ENCODE measurements around the gene LIN7C. TPM values are rescaled to one million over a fixed set of nuclear protein-coding genes. Genes with fewer than 3 reads are reported as not detected.
"Not testable (repeated sequence)": the region's sequence is repeated elsewhere in the genome, so short reads cannot be mapped to it uniquely, and the experiment has no call there.

The LIN7C gene
- total RNA-seq, 2 experiments from 2014 or later, result 24.2 to 24.9 TPM

DNA sequence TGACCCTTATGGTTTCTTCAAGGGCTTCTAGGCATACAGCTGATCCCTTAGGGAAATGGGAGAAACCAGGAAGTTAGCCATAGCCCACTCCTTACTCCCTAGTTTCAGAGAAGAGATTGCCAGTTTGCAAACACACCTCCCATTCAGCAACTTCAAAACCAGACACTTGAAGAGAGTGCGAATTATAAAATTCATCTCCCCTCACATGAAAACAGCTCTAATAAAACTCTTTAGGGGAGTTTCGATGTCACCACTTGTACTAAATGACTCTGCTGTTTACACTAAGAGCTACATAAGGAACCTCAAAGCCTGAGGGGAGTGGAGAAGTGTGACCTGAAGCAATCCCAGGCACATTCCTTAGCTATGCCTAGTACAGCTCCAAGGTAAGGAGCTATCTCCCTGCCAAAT lies 42.3 kb downstream of the LIN7C start:
- no peaks in the 10 kb centered on the region for H3K9me3 Mint-ChIP-seq
- peaks cover 12% of the 10 kb centered on the region for H3K27me3 Mint-ChIP-seq
- no peaks in the 10 kb centered on the region for H3K36me3 Mint-ChIP-seq (ENCODE audit: low read depth)
- ChIA-PET POLR2A (no interaction called here), CTCF (no interaction called here)
- DNase-seq, result no peak
- no peaks in the 10 kb centered on the region for H3K4me1 Mint-ChIP-seq
- no peak overlapping the region for H3K27ac Mint-ChIP-seq
- H3K4me3 Mint-ChIP-seq, result no peak overlapping the region

DNA sequence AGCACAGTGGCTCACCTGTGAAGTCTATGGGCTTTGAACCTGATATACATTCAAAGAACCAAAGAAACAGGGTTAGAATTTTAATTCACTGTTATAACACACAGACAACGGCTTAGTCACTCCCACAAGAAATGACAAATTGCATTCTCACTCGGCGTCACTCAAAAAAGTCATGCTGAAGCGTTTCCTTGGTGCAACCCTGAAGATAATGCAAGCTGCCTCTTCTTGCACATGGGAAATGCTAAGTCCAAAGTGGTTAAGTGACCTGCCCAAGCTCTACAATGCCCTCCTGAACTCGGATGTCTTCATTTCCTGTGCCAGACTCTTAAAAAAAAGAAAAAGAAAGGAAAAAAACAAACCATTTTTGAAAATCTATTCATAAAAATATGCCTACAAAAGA lies 44.0 kb downstream of the LIN7C start:
- DNase-seq, result no peak
- Mint-ChIP-seq H3K9me3 (no peaks in the 10 kb centered on the region), H3K27me3 (peaks cover 7% of the 10 kb centered on the region), H3K36me3 (ENCODE audit: low read depth) (no peaks in the 10 kb centered on the region), H3K4me3 (no peak overlapping the region), H3K4me1 (no peaks in the 10 kb centered on the region), H3K27ac (no peak overlapping the region)
- CTCF ChIA-PET, result no interaction called here
- POLR2A ChIA-PET, result no interaction called here

DNA sequence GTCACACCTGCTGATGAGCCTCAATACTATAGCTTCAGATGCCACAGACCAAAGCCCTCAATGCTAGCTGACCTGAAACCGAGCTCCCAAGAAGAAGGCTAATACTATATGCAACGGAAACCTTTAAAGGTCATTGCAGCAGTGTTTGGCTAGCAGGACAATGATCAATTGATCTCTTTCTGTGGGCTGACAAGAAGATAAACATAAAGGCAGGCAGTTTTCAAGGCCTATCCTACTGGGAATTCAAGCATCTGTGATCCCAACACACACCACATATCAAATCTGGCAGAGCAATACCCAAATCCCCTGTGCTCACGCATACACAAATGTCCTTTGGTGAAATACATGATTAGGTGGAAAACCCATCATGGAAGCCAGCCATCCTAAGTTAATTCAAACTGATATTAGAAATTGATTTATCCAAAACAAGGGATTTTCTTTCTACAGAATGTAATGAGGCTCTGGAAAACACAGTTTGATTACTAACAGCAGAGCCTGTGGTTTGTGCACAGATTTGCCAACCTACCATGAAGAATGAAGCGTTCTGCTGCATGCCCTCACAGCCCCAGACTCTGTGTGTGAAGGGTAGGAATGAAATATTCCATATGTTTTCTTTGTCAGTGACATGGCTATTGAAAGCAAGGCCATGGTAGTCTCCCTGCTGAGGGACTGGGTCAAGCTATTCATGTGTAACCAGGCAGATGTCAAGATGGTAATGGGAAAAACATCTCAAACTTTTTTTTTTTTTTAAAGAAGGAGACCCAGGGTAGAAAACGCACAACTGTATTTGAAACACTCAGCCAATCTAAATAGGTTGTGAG lies 46.2 kb downstream of the LIN7C start:
- no peaks in the 10 kb centered on the region for H3K36me3 Mint-ChIP-seq (ENCODE audit: low read depth)
- DNase-seq, result no peak
- H3K4me1 Mint-ChIP-seq, result no peaks in the 10 kb centered on the region
- POLR2A ChIA-PET, result no interaction called here
- no peak overlapping the region for H3K4me3 Mint-ChIP-seq
- peaks cover 5% of the 10 kb centered on the region for H3K27me3 Mint-ChIP-seq
- H3K27ac Mint-ChIP-seq, result no peak overlapping the region
- CTCF ChIA-PET, result no interaction called here
- no peaks in the 10 kb centered on the region for H3K9me3 Mint-ChIP-seq

DNA sequence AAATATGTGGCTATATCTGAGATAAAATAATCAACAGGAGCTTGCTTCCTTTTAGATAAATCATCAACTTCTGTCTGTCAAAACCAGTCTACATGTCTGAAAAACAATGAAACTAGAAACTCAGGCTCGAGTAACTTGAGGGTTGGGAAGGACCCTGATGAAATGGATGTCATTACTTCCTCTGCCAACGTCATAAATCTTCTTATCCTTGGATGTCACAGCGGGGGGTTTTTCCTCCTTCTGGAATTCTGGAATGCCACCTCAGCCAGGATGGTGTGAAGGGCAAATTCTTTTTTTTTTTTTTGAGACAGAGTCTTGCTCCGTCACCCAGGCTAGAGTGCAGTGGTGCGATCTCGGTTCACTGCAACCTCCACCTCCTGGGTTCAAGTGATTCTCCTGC lies 47.4 kb downstream of the LIN7C start:
- POLR2A ChIA-PET, result no interaction called here
- Mint-ChIP-seq H3K27me3 (peaks cover 5% of the 10 kb centered on the region), H3K9me3 (no peaks in the 10 kb centered on the region), H3K4me3 (no peak overlapping the region), H3K4me1 (no peaks in the 10 kb centered on the region), H3K36me3 (ENCODE audit: low read depth) (no peaks in the 10 kb centered on the region), H3K27ac (no peak overlapping the region)
- no peak for DNase-seq
- CTCF ChIA-PET, result interaction anchor here (1.0 kb wide), 1 partner anchor 26 kb away, joined by 4 read pairs; no protein-coding TSS in a partner anchor

DNA sequence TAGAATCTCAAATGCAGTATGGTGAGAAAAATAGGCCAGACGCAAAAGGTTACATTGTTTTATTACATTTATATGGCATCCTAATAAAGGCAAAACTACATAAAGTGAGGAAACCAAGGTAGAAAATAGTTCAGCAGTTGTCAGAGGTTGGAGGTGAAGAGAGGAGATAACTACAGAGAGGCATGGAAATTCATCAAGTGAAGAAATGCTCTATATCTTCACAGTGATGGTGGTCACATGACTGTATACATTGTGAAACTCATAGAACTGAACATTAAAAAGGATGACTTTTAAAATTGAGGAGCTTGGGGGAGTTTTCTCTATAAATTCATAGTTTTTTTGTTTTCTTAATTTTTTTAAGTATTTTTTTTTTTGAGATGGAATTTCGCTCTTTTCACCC lies 48.4 kb downstream of the LIN7C start:
- POLR2A ChIA-PET, result no interaction called here
- CTCF ChIA-PET, result interaction anchor here (1.0 kb wide), 1 partner anchor 27 kb away, joined by 4 read pairs; no protein-coding TSS in a partner anchor
- Mint-ChIP-seq H3K27me3 (peaks cover 3% of the 10 kb centered on the region), H3K36me3 (ENCODE audit: low read depth) (no peaks in the 10 kb centered on the region), H3K9me3 (no peaks in the 10 kb centered on the region), H3K4me1 (no peaks in the 10 kb centered on the region), H3K4me3 (no peak overlapping the region), H3K27ac (no peak overlapping the region)
- no peak for DNase-seq

DNA sequence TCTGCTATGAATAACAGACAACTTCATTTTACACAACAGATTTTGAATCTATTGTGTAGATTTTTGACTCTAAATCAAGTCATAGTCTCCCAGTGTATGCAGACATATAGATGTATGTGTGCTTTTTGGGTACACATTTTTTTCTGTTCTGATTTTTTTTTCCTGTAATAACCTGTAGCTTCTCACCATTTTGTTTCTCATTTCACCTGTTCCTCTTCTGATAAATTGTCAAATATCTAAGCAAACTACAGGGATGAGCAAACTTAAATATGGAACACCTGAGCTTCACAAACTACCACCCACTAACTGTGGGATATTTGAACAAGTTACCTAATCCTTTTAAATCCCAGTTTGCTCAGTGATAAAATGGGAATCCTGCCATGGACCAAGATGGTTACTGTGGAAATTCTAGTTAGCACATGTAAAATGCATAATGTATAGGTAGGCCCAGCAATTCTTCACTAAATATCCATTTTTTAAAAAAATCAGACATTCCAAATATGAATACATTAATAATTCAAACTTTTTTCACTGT lies 49.7 kb downstream of the LIN7C start:
- DNase-seq, result no peak
- H3K4me3 Mint-ChIP-seq, result no peak overlapping the region
- H3K27me3 Mint-ChIP-seq, result peaks cover 3% of the 10 kb centered on the region
- no peaks in the 10 kb centered on the region for H3K36me3 Mint-ChIP-seq (ENCODE audit: low read depth)
- ChIA-PET POLR2A (no interaction called here), CTCF (interaction anchor here (1.9 kb wide), 1 partner anchor 29 kb away, joined by 7 read pairs; no protein-coding TSS in a partner anchor)
- H3K27ac Mint-ChIP-seq, result no peak overlapping the region
- H3K4me1 Mint-ChIP-seq, result no peaks in the 10 kb centered on the region
- no peaks in the 10 kb centered on the region for H3K9me3 Mint-ChIP-seq

DNA sequence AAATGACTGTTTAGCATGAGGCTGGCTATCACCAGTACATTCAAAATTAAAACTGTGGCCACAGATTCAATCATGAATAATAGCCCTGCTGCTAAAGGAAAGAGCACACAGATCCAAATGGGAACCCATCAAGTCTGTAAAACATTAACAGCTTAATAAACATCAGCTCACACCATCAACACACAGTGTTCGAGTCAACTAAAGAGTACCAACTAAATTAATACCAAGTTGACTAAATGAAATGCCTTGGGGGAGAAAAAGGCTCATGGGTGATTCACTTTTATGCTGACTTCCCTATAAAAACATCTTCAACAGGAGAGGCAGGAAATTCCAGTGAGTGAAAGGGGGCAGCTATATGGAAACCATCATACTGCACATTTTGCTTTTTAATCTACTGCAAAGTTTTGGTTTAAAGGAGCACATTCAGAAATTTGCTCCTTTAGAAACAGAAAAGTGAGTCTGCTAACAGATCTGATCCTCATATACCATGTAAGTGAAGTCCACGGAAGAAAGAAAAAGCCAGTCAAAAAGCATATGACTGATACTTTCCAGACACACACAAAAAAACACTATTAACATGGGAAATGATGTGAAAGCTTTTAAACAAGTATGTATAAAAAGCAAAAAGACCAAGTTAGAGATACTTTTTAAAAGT lies 50.3 kb downstream of the LIN7C start:
- Mint-ChIP-seq H3K4me3 (no peak overlapping the region), H3K27ac (no peak overlapping the region), H3K36me3 (ENCODE audit: low read depth) (no peaks in the 10 kb centered on the region), H3K4me1 (no peaks in the 10 kb centered on the region), H3K9me3 (no peaks in the 10 kb centered on the region), H3K27me3 (peaks cover 3% of the 10 kb centered on the region)
- POLR2A ChIA-PET, result no interaction called here
- CTCF ChIA-PET, result interaction anchor here (1.9 kb wide), 1 partner anchor 29 kb away, joined by 7 read pairs; no protein-coding TSS in a partner anchor
- DNase-seq, result no peak

DNA sequence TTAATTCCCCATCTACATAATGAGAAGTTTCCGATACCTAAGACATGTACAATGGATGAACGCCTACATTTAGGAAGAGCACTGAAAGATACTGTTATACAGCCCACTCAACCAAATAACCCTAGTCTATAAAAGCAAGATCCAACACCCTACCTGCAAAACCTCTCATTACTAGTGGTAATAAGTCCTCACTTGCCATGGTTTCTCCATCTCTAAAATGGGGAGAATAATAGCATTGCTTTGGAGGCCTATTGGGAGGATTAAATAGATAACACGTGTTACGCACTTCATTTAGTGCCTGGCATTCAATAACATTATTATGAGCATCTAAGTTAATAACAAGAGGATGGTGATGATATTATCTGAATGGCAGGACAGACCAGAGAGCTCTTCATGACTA lies 50.9 kb downstream of the LIN7C start:
- no peaks in the 10 kb centered on the region for H3K36me3 Mint-ChIP-seq (ENCODE audit: low read depth)
- no peaks in the 10 kb centered on the region for H3K9me3 Mint-ChIP-seq
- H3K4me1 Mint-ChIP-seq, result no peaks in the 10 kb centered on the region
- ChIA-PET POLR2A (no interaction called here), CTCF (interaction anchor here (1.9 kb wide), 1 partner anchor 30 kb away, joined by 7 read pairs; no protein-coding TSS in a partner anchor)
- no peak for DNase-seq
- peaks cover 3% of the 10 kb centered on the region for H3K27me3 Mint-ChIP-seq
- no peak overlapping the region for H3K27ac Mint-ChIP-seq
- H3K4me3 Mint-ChIP-seq, result no peak overlapping the region

DNA sequence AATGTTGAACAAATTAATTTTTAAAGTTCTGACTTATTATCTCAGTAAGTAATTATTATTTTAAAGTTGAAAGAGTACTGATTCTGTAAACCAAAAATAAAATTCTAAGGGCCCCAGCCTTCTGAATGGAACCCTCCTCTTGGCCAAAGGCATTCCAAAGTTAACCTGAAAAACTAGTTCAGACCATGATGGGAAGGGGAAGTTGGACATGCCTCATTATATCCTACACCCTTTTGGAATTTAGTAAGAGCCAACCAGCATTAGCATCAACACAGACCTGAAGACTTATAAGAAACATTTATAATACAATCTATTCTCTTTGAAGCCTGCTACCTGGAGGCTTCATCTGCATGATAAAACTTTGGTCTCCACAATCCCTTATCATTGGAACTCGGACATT lies 52.9 kb downstream of the LIN7C start:
- Mint-ChIP-seq H3K36me3 (ENCODE audit: low read depth) (no peaks in the 10 kb centered on the region), H3K27me3 (peaks cover 3% of the 10 kb centered on the region), H3K4me3 (no peak overlapping the region), H3K9me3 (no peaks in the 10 kb centered on the region), H3K27ac (no peak overlapping the region), H3K4me1 (no peaks in the 10 kb centered on the region)
- no peak for DNase-seq
- ChIA-PET CTCF (interaction anchor here (0.9 kb wide), 1 partner anchor 32 kb away, joined by 3 read pairs; no protein-coding TSS in a partner anchor), POLR2A (no interaction called here)

DNA sequence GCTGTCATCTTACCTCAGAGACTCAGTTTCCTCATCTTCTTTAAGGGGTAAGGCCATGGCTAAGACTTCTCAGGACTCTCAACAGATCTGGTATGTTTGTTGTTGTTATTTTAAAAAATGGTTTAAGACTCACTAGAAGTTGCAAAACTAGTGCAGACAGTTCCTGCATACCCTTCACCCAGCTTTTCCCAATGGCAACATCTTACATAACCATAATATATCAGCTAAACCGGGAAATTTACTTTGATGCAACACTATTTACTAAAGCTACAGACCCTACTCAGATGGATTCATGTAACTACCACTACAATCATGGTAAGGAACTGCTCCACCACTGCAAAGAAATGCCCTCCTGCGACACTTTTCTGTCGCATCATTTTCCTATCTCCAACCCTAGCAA lies 54.4 kb downstream of the LIN7C start:
- Mint-ChIP-seq H3K4me3 (no peak overlapping the region), H3K27me3 (peaks cover 3% of the 10 kb centered on the region), H3K9me3 (no peaks in the 10 kb centered on the region), H3K36me3 (ENCODE audit: low read depth) (no peaks in the 10 kb centered on the region), H3K4me1 (no peaks in the 10 kb centered on the region), H3K27ac (no peak overlapping the region)
- ChIA-PET POLR2A (no interaction called here), CTCF (no interaction called here)
- no peak for DNase-seq

DNA sequence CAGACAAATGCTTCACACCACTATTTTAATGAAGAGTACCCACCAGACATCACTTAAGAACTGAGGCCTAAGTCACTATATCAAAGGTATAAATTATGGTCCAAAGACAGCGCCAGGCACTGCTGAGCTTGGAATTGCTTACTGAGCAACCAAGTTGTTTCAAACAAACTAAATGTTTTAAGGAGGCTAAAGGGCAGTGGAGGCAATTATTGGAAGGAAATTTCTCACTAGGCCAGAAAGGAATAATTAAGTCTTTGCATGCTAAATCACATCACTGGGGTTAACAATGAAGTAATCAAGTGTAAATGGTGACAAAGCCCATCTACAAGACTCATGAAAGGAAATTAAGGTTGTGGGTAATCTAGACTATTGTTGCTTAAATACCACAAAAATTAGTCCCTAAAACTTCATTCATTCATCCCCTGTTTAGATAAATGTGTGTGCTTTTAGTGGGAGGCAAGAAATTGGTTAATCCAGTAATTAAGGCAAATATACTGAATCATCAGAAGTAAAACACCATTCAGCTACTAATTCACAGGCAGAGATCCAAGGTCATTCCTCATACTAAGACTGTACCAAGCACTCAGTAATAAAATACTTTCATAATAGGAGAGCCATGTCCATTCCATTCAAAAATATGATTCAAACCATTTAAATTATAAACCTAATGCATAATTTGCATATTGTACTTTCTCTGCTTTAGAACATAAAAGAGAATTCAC lies 55.2 kb downstream of the LIN7C start:
- ChIA-PET CTCF (no interaction called here), POLR2A (no interaction called here)
- Mint-ChIP-seq H3K4me3 (no peak overlapping the region), H3K27me3 (no peaks in the 10 kb centered on the region), H3K36me3 (ENCODE audit: low read depth) (no peaks in the 10 kb centered on the region), H3K9me3 (no peaks in the 10 kb centered on the region), H3K27ac (no peak overlapping the region), H3K4me1 (no peaks in the 10 kb centered on the region)
- DNase-seq, result no peak

DNA sequence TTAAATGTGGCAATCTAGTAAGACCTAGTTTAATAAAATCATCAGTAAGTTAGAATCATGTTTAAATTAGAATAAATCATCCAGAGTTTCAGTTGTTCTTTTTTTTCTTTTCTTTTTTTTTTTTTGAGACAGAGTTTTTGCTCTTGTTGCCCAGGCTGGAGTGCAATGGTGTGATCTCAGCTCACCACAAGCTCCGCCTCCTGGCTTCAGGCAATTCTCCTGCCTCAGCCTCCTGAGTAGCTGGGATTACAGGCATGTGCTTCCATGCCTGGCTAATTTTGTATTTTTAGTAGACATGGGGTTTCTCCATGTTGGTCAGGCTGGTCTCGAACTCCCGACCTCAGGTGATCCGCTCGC lies 58.4 kb downstream of the LIN7C start:
- H3K4me3 Mint-ChIP-seq; H3K4me1 Mint-ChIP-seq; CTCF ChIA-PET; POLR2A ChIA-PET; H3K27me3 Mint-ChIP-seq; H3K27ac Mint-ChIP-seq; H3K36me3 Mint-ChIP-seq (ENCODE audit: low read depth); H3K9me3 Mint-ChIP-seq; DNase-seq: not testable (repeated sequence)
